ENCODE results near the gene GPR3.

GPR3 gene, protein sequence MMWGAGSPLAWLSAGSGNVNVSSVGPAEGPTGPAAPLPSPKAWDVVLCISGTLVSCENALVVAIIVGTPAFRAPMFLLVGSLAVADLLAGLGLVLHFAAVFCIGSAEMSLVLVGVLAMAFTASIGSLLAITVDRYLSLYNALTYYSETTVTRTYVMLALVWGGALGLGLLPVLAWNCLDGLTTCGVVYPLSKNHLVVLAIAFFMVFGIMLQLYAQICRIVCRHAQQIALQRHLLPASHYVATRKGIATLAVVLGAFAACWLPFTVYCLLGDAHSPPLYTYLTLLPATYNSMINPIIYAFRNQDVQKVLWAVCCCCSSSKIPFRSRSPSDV

DNA sequence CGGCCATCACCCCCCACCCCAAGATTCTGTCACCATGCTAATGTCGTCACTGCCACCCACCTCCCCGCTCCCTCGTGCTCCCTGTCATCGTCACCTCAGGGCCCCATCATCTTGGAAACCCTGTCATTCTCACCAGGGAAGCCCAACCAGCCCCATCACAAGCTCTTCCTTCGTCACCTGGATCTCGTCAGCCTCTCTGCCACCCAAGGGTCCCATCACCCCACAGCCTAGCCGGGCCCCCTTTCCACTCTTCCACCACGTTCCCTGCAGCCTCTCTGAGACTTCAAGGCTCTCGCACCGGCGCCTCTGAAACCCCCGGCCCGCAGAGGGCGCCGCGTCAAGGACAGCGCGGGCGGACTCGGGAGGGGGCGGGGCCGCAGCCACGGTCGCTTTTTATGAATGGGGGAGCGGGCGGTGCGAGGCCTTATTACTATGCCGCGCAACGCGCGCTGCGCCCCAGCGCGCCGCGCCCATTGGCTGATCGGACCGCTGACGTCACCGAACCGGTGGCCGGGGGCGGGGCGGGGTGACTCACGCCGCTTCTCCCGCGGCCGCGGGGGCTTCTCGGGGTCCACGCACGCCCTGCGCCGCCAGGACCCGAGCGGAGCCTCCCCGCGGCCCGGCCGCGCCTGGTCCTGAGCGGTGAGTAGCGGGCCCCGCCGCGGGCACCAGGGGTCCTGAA, at the start of gene GPR3:
TSS of gene GPR3 (plus strand) at position 527 of the 682 bp plus-strand sequence. CDS start 1,177 bp downstream, outside the sequence.
- Histone ChIP-seq H3K9ac (ENCODE audit: low read length) (peak within 1 kb of the TSS; percentile 73), H3K27me3 (replicated peaks; ENCODE audit: control insufficient read depth, insufficient read depth, low read length) (no peaks in the 10 kb centered on the region), H3K4me3 (ENCODE audit: low read length) (peak within 1 kb of the TSS; percentile 80), H3K36me3 (ENCODE audit: control insufficient read depth, insufficient read depth, low read length, severe bottlenecking) (no peaks in the 10 kb centered on the region), H3K9me3 (ENCODE audit: control insufficient read depth, low read length) (no peaks in the 10 kb centered on the region), H3K4me1 (ENCODE audit: control insufficient read depth, insufficient read depth, low read length) (peaks cover 15% of the 10 kb centered on the region)
- peak; percentile 96 for DNase-seq (ENCODE audit: low read depth)

DNA sequence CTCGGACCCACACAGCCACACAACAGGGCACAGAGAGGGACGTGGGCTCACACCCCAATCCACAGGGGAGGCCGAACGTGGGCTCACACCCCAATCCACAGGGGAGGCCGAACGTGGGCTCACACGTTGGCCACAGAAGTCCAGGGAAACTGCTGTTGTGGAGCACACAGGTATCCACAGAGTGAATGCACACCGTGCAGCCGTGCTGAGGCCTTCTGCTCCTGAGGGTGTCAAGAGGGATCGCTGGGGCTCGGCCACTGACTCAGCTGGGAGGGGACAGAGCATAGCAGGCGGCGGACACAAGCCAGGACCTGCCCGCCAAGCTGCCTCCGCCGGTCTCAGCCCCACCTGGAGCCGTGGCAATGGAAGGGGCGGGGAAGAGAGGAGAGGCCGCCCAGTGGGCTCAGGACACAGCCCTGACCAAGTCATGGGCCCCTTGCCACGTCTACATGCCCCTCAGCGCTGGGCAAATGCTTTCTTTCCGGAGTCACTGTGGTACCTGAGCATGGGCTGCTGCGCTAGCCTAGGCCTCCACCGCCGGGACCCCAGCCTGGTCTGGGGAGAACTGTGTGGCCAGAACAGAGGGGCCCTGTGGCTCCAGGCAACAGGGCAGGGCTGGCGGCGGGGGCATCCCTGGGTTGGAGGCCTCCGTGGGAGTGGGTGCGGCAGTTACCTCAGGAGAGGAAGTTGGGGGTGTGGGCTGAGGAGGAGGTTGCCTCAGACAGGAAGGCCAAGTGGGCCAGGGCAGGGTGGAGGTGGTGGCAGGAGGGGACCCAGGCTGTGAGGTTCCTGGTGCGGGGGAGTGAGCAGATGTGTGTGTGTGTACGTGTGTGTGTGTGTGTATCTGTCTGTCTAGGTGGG, 49.4 kb upstream of the GPR3 start:
- H3K9ac ChIP-seq (ENCODE audit: low read length): no peak overlapping the region
- no peak overlapping the region for H3K4me3 ChIP-seq (ENCODE audit: low read length)
- peaks cover 3% of the 10 kb centered on the region for H3K36me3 ChIP-seq (ENCODE audit: control insufficient read depth, insufficient read depth, low read length, severe bottlenecking)
- H3K9me3 ChIP-seq (ENCODE audit: control insufficient read depth, low read length): no peaks in the 10 kb centered on the region
- DNase-seq (ENCODE audit: low read depth): no peak
- no peaks in the 10 kb centered on the region for H3K27me3 ChIP-seq (replicated peaks; ENCODE audit: control insufficient read depth, insufficient read depth, low read length)
- H3K4me1 ChIP-seq (ENCODE audit: control insufficient read depth, insufficient read depth, low read length): peaks cover 10% of the 10 kb centered on the region

DNA sequence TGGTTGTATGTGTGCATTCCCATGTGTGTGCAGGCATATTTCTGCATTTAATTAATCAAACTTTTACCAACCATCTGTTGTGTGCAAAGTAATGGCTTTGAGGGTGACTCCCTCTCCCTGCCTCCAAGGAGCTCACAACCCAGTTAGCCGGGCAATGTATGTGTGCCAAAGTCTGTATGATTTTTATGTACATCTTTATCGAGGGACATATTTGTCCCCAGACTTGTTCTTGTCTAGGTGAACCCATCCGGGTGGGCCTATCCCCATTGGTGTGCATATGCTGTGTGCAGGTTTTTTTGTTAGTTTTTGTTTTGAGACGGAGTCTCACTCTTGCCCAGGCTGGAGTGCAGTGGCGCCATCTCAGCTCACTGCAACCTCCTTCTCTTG, 48.8 kb upstream of the GPR3 start:
- DNase-seq (ENCODE audit: low read depth): no peak
- peaks cover under 1% of the 10 kb centered on the region for H3K36me3 ChIP-seq (ENCODE audit: control insufficient read depth, insufficient read depth, low read length, severe bottlenecking)
- no peaks in the 10 kb centered on the region for H3K9me3 ChIP-seq (ENCODE audit: control insufficient read depth, low read length)
- H3K9ac ChIP-seq (ENCODE audit: low read length): no peak overlapping the region
- H3K4me1 ChIP-seq (ENCODE audit: control insufficient read depth, insufficient read depth, low read length): peaks cover 10% of the 10 kb centered on the region
- no peak overlapping the region for H3K4me3 ChIP-seq (ENCODE audit: low read length)
- no peaks in the 10 kb centered on the region for H3K27me3 ChIP-seq (replicated peaks; ENCODE audit: control insufficient read depth, insufficient read depth, low read length)

DNA sequence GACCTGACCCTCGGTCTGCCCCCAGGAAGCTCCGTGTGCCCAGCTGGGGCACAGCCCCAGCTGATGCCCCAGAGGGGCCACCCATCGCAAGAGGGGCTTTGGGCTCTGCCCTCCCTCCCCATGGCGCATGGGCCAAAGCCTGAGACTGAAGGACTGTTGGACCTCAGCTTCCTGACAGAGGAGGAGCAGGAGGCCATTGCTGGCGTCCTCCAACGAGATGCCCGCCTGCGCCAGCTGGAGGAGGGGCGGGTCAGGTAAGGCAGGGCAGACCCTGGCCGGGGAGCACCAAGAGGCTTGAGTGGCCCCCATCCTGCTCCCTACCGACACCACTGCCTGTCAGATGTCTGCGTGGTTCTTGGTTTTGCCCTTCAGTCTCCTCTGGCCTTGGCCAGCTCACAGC, 47.1 kb upstream of the GPR3 start:
- Histone ChIP-seq H3K27me3 (replicated peaks; ENCODE audit: control insufficient read depth, insufficient read depth, low read length) (no peaks in the 10 kb centered on the region), H3K9ac (ENCODE audit: low read length) (no peak overlapping the region), H3K4me1 (ENCODE audit: control insufficient read depth, insufficient read depth, low read length) (peaks cover 15% of the 10 kb centered on the region), H3K4me3 (ENCODE audit: low read length) (no peak overlapping the region), H3K36me3 (ENCODE audit: control insufficient read depth, insufficient read depth, low read length, severe bottlenecking) (no peaks in the 10 kb centered on the region), H3K9me3 (ENCODE audit: control insufficient read depth, low read length) (no peaks in the 10 kb centered on the region)
- DNase-seq (ENCODE audit: low read depth): no peak

DNA sequence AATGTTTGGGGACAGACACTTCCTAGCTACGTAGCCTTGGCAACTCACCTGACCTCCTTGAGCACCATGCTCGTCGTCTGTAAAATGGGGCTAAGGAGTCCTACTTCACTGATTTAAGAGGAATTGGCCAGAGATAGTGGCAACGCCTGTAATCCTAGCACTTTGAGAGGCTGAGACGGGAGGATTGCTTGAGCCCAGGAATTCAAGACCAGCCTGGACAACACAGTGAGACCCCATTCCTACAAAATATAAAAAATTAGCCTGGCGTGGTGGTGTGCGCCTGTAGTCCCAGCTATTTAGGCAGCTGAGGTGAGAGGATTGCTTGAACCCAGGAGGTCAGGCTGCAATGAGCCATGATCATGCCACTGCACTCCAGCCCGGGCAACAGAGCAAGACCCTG, 46.1 kb upstream of the GPR3 start:
- H3K27me3 ChIP-seq (replicated peaks; ENCODE audit: control insufficient read depth, insufficient read depth, low read length): no peaks in the 10 kb centered on the region
- H3K9me3 ChIP-seq (ENCODE audit: control insufficient read depth, low read length): no peaks in the 10 kb centered on the region
- H3K36me3 ChIP-seq (ENCODE audit: control insufficient read depth, insufficient read depth, low read length, severe bottlenecking): no peaks in the 10 kb centered on the region

DNA sequence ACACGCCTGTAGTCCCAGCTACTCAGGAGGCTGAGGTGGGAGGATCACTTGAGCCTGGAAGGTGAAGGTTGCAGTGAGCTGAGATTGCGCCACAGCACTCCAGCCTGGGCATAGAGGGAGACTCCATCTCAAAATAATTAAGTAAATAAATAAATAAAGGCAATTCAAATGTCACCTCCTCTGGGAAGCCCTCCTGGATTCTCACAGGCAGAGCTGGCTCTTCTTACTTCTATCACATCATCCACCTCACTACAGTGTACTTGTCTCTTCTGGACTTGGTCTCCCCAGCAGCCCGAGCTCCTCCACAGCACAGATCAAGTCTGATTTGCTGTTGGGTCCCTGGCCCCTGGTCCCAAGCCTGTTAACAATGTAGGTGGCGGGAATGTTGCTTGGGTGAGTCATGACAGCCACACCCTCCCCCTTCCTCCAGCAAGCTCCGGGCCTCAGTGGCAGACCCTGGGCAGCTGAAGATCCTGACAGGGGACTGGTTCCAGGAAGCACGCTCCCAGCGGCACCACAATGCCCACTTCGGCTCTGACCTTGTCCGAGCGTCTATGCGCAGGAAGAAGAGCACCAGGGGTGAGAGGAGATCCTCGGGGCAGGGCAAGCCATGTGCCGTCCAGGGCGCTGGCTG, 45.3 kb upstream of the GPR3 start:
- Histone ChIP-seq H3K27me3 (replicated peaks; ENCODE audit: control insufficient read depth, insufficient read depth, low read length) (no peaks in the 10 kb centered on the region), H3K4me3 (ENCODE audit: low read length) (no peak overlapping the region), H3K4me1 (ENCODE audit: control insufficient read depth, insufficient read depth, low read length) (peaks cover 6% of the 10 kb centered on the region), H3K9ac (ENCODE audit: low read length) (no peak overlapping the region), H3K36me3 (ENCODE audit: control insufficient read depth, insufficient read depth, low read length, severe bottlenecking) (no peaks in the 10 kb centered on the region), H3K9me3 (ENCODE audit: control insufficient read depth, low read length) (no peaks in the 10 kb centered on the region)
- DNase-seq (ENCODE audit: low read depth): no peak

More for the DNA sequence above, 46.1 kb upstream of the GPR3 start:
- H3K4me1 ChIP-seq (ENCODE audit: control insufficient read depth, insufficient read depth, low read length): peaks cover 13% of the 10 kb centered on the region
- no peak overlapping the region for H3K9ac ChIP-seq (ENCODE audit: low read length)
- no peak overlapping the region for H3K4me3 ChIP-seq (ENCODE audit: low read length)
- no peak for DNase-seq (ENCODE audit: low read depth)

DNA sequence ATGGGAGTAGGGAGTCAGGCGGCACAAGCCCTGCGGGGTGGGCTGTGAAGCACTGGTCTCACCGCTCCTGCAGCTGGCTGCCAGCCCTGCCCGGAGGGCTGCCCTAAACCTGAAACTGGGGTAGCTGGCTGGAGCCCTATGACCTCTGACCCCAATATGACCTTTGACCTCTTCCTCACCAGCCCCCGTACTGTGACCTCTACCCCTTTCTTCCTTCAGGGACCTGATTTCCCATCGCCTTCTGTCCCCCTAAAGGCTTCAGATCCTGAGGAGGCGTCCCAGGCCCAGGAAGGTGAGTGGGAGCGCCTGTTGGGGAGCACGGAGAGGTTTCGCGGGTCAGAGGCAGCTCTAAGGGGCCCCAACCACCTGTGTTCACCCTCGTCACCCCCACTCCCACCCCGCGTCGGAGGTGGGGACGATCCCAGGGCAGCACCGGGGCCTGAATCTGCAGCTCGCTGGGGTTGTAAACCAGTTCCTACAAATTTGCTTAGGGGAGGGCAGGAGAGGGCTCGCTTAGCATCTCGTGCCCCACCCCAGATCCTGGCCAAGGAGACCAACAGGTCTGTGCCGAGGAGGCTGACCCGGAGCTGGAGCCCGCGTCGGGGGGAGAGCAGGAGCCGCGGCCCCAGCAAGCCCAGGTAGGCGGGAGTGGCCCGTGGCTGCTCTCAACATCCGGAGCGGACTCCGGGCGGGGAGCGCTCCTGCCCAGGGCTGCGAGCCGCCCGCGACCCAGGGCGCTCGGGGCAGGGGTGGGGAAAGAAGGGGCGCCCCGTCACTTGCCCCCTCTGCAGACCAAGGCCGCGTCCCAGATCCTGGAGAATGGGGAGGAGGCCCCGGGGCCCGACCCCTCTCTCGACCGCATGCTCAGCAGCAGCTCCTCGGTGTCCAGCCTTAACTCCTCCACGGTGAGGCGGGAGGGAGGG, 43.3 kb upstream of the GPR3 start:
- peaks cover 6% of the 10 kb centered on the region for H3K4me1 ChIP-seq (ENCODE audit: control insufficient read depth, insufficient read depth, low read length)
- peak; percentile 24 for DNase-seq (ENCODE audit: low read depth)
- no peak overlapping the region for H3K9ac ChIP-seq (ENCODE audit: low read length)
- H3K36me3 ChIP-seq (ENCODE audit: control insufficient read depth, insufficient read depth, low read length, severe bottlenecking): peaks cover 12% of the 10 kb centered on the region
- no peaks in the 10 kb centered on the region for H3K27me3 ChIP-seq (replicated peaks; ENCODE audit: control insufficient read depth, insufficient read depth, low read length)
- no peaks in the 10 kb centered on the region for H3K9me3 ChIP-seq (ENCODE audit: control insufficient read depth, low read length)
- peak overlapping the region; percentile 52 for H3K4me3 ChIP-seq (ENCODE audit: low read length)

DNA sequence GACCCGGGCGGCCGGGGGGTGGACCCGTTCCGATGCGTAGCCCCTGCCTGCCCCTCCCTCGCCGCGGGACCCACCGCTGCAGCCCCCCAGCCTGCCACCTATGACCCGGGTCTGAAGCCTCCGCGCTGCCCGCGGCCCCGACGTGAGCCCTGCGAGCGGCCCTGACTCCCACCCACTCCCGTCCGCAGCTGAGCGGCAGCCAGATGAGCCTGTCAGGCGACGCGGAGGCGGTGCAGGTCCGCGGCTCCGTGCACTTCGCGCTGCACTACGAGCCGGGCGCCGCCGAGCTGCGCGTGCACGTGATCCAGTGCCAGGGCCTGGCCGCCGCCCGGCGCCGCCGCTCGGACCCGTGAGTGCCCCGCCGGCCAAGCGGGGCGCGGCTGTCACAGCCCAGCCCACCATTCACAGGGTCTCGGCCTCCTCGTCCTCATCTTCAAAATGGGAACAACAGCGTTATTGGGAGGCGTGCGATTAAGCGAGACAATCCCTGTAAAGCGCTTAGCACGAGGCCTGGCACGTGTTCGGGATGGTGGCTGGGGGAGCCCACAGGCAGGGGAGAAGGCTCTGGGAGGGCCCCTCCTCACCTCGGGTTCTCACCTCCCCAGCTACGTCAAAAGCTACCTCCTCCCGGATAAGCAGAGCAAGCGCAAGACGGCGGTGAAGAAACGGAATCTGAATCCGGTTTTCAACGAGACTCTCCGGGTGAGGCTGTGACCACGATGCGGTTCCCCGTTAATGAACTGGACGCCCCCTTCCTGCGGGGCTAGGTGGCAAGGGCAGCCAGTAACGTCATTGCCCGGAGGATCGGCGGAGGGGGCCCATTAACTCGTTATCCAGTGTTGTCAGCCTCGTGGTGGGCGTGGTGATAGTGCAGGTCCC, 42.4 kb upstream of the GPR3 start:
- peak; percentile 77 for DNase-seq (ENCODE audit: low read depth)
- Histone ChIP-seq H3K9ac (ENCODE audit: low read length) (peak overlapping the region; percentile 44), H3K4me1 (ENCODE audit: control insufficient read depth, insufficient read depth, low read length) (peaks cover 6% of the 10 kb centered on the region), H3K9me3 (ENCODE audit: control insufficient read depth, low read length) (no peaks in the 10 kb centered on the region), H3K27me3 (replicated peaks; ENCODE audit: control insufficient read depth, insufficient read depth, low read length) (no peaks in the 10 kb centered on the region), H3K4me3 (ENCODE audit: low read length) (peak overlapping the region; percentile 52), H3K36me3 (ENCODE audit: control insufficient read depth, insufficient read depth, low read length, severe bottlenecking) (peaks cover 13% of the 10 kb centered on the region)

DNA sequence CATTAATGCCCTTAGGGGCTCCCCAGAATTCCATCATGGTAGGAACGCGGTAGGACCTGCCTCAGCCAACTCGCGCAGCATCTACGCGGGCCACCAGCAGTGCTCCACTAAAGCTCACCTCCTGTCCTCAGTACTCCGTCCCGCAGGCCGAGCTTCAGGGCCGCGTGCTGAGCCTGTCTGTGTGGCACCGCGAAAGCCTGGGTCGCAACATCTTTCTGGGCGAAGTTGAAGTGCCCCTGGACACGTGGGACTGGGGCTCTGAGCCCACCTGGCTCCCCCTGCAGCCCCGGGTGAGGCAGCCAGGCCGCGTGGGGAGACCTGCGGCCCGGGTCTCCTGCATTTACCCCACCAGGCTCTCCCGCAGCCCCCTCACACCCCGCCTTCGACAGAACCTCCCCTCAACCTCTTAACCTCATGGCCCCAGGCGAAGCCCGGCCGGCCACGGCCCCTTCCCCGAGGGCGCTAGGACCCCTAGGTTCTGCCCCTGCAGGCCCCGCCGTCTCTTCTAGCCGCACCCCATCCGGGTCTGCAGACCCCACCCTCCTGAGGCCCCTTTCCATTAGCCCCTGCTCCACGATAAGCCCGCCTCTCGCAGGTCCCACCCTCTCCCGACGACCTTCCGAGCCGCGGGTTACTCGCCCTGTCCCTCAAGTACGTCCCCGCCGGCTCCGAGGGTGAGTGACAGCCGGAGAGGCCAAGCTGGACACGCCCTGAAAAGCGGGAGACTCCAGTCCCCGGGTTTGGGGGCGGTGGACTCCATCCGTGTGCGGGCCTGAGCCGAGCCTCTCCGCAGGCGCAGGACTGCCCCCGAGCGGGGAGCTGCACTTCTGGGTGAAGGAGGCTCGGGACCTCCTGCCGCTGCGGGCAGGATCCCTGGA, 41.5 kb upstream of the GPR3 start:
- no peak for DNase-seq (ENCODE audit: low read depth)
- Histone ChIP-seq H3K9ac (ENCODE audit: low read length) (no peak overlapping the region), H3K27me3 (replicated peaks; ENCODE audit: control insufficient read depth, insufficient read depth, low read length) (no peaks in the 10 kb centered on the region), H3K9me3 (ENCODE audit: control insufficient read depth, low read length) (no peaks in the 10 kb centered on the region), H3K4me3 (ENCODE audit: low read length) (no peak overlapping the region), H3K36me3 (ENCODE audit: control insufficient read depth, insufficient read depth, low read length, severe bottlenecking) (peaks cover 22% of the 10 kb centered on the region), H3K4me1 (ENCODE audit: control insufficient read depth, insufficient read depth, low read length) (peaks cover 6% of the 10 kb centered on the region)

Data from adipocyte (in vitro differentiated cells).